Hepatocyte (in vitro differentiated cells): ENCODE measurements around the gene AKAP6.

Experiments
- EZH2 ChIP-seq: fragments of 200-600 bp; sonication (generic); IDR thresholded peaks from 2 replicates; pipeline ENCODE4 v1.6.1; 2016; ENCODE audit warnings: antibody characterized with exemption, mild to moderate bottlenecking, borderline replicate concordance
- TF ChIP-seq, protein P1 (sequence below): fragments of 200-600 bp; sonication (generic); IDR thresholded peaks from 2 replicates; pipeline ENCODE4 v1.5.1; 2016; ENCODE audit warnings: antibody characterized with exemption, mild to moderate bottlenecking; ENCODE audit not compliant: poor library complexity

DNA sequence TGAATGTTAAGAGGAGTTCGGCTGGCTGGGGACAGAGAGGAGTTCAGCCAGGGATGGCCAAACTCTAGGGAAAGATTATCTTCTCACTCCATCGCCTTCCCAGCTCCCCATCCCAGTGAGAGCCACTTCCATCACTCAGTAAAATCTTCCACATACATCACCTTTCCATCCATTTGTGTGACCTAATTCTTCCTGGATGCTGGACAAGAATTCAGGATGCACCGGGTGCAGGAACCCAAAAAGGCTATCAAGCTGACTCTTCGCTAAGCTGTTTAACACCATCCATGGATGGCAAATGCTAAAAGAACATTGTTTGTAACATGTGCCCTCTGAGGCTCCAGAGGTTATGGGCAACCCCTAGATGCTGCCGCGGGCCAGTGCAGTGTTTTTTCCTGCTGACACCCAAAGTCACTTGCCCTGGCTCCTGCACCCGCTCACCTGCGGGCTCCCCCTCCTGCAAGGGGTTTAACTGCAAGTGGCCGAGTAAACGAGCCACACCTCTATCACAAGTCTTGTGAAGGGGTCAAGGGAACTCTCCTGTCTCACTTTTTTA is 393.6 kb downstream of the AKAP6 start:
- TF ChIP-seq, protein P1, sequence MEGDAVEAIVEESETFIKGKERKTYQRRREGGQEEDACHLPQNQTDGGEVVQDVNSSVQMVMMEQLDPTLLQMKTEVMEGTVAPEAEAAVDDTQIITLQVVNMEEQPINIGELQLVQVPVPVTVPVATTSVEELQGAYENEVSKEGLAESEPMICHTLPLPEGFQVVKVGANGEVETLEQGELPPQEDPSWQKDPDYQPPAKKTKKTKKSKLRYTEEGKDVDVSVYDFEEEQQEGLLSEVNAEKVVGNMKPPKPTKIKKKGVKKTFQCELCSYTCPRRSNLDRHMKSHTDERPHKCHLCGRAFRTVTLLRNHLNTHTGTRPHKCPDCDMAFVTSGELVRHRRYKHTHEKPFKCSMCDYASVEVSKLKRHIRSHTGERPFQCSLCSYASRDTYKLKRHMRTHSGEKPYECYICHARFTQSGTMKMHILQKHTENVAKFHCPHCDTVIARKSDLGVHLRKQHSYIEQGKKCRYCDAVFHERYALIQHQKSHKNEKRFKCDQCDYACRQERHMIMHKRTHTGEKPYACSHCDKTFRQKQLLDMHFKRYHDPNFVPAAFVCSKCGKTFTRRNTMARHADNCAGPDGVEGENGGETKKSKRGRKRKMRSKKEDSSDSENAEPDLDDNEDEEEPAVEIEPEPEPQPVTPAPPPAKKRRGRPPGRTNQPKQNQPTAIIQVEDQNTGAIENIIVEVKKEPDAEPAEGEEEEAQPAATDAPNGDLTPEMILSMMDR = no peak
- no peak for TF ChIP-seq EZH2
